ENCODE data around the gene CEP120.
"Not testable (repeated sequence)": the region's sequence is repeated elsewhere in the genome, so short reads cannot be mapped to it uniquely, and the experiment has no call there.

The CEP120 gene

GRCh38 chr5:123371575-123372179, 51.5 kb downstream of the CEP120 start:
- DNase-seq: peak; percentile 38 to 47

- DNase-seq: no peak
These were observed 53.7 kb downstream of the CEP120 start for GRCh38 chr5:123369371-123369968.

- DNase-seq: no peak
These were observed 55.5 kb downstream of the CEP120 start for GRCh38 chr5:123367739-123368138.

GRCh38 chr5:123365156-123365555, 58.0 kb downstream of the CEP120 start:
- DNase-seq: no peak

GRCh38 chr5:123364441-123365155, 58.6 kb downstream of the CEP120 start:
- no peak for DNase-seq

GRCh38 chr5:123360910-123361309, 62.3 kb downstream of the CEP120 start:
- no peak for DNase-seq

- no peak for DNase-seq
These were observed 63.0 kb downstream of the CEP120 start for GRCh38 chr5:123360201-123360571.

GRCh38 chr5:123359454-123360200, 63.6 kb downstream of the CEP120 start:
- no peak for DNase-seq

- DNase-seq: no peak
These were observed 64.5 kb downstream of the CEP120 start for GRCh38 chr5:123358751-123359150.

GRCh38 chr5:123358304-123358703, 64.9 kb downstream of the CEP120 start:
- no peak for DNase-seq

- DNase-seq: no peak
These were observed 71.4 kb downstream of the CEP120 start for GRCh38 chr5:123351820-123352219.

GRCh38 chr5:123351240-123351639, 72.0 kb downstream of the CEP120 start:
- no peak for DNase-seq

- no peak for DNase-seq
These were observed 72.5 kb downstream of the CEP120 start for GRCh38 chr5:123350742-123351141.

- DNase-seq: no peak
These were observed 78.3 kb downstream of the CEP120 start for GRCh38 chr5:123344816-123345426.

- no peak for DNase-seq
These were observed 82.3 kb downstream of the CEP120 start for GRCh38 chr5:123340928-123341327.

- not testable (repeated sequence) for DNase-seq
These were observed 114.8 kb downstream of the CEP120 start for GRCh38 chr5:123308377-123308776.

- DNase-seq: no peak
These were observed 117.5 kb downstream of the CEP120 start for GRCh38 chr5:123305751-123306150.

GRCh38 chr5:123304777-123305316, 118.4 kb downstream of the CEP120 start:
- DNase-seq: no peak

- DNase-seq: no peak
These were observed 119.4 kb downstream of the CEP120 start for GRCh38 chr5:123303802-123304201.

- no peak for DNase-seq
These were observed 122.9 kb downstream of the CEP120 start for GRCh38 chr5:123300266-123300665.

- no peak for DNase-seq
These were observed 124.1 kb downstream of the CEP120 start for GRCh38 chr5:123299136-123299535.

GRCh38 chr5:123298335-123299030, 124.7 kb downstream of the CEP120 start:
- DNase-seq: no peak

All from stimulated activated CD4-positive, alpha-beta T cell treated with anti-CD3 and anti-CD28 coated beads, Interleukin-2, amount 100 ng/mL, for 24 hours (primary cell).